Trophoblast cell (in vitro differentiated cells and primary cell): ENCODE results near the gene ANKRD37.

Experiments used
- DNase-seq, 2 donors: peaks; one replicate each; pipeline ENCODE4 v3.0.0-alpha.2; 2016
- H2AFZ ChIP-seq: 2 replicates; pipeline ENCODE4 v1.6.1; 2013; ENCODE audit warnings: low read length, moderate library complexity, mild to moderate bottlenecking; ENCODE audit not compliant: insufficient read depth, poor library complexity
- H2AK5ac ChIP-seq: 2 replicates; pipeline ENCODE4 v1.6.1; 2013; ENCODE audit warnings: mild to moderate bottlenecking, low read length
- H2BK120ac ChIP-seq: 2 replicates; pipeline ENCODE4 v1.6.1; 2013; ENCODE audit warnings: low read length, mild to moderate bottlenecking, moderate library complexity; ENCODE audit not compliant: insufficient read depth, poor library complexity
- H2BK12ac ChIP-seq: 2 replicates; pipeline ENCODE4 v1.6.1; 2013; ENCODE audit warnings: mild to moderate bottlenecking, low read length, moderate library complexity
- H2BK5ac ChIP-seq: 2 replicates; pipeline ENCODE4 v1.6.1; 2013; ENCODE audit warnings: low read length, low read depth, moderate library complexity, mild to moderate bottlenecking; ENCODE audit not compliant: poor library complexity
- H3K14ac ChIP-seq: 2 replicates; pipeline ENCODE4 v1.6.1; 2013; ENCODE audit warnings: mild to moderate bottlenecking, low read length
- H3K18ac ChIP-seq: 2 replicates; pipeline ENCODE4 v1.6.1; 2013; ENCODE audit warnings: mild to moderate bottlenecking, low read length
- H3K23ac ChIP-seq: 2 replicates; pipeline ENCODE4 v1.6.1; 2013; ENCODE audit warnings: low read length
- H3K27ac ChIP-seq: 2 replicates; pipeline ENCODE4 v1.5.1; 2013; ENCODE audit warnings: low read depth, mild to moderate bottlenecking, inconsistent platforms, low read length, moderate library complexity
- H3K27me3 ChIP-seq: 2 replicates; pipeline ENCODE4 v1.6.1; 2013; ENCODE audit warnings: inconsistent platforms, mild to moderate bottlenecking, low read length, moderate library complexity; ENCODE audit not compliant: insufficient read depth
- H3K36me3 ChIP-seq, 2 experiments: 1 replicate in 1 of 2; 2 replicates in 1 of 2; pipeline ENCODE4 v1.6.1; 2013; ENCODE audit warnings: low read length in 2 of 2, mild to moderate bottlenecking in 2 of 2, moderate library complexity in 1 of 2; ENCODE audit not compliant: insufficient read depth in 2 of 2, control insufficient read depth in 1 of 2
- H3K4ac ChIP-seq: 2 replicates; pipeline ENCODE4 v1.6.1; 2013; ENCODE audit warnings: low read depth, mild to moderate bottlenecking, low read length, moderate library complexity
- H3K4me1 ChIP-seq, 2 experiments: 1 replicate in 1 of 2; 2 replicates in 1 of 2; pipeline ENCODE4 v1.6.1; 2013; ENCODE audit warnings: low read length in 2 of 2, mild to moderate bottlenecking in 2 of 2, moderate library complexity in 1 of 2; ENCODE audit not compliant: insufficient read depth in 2 of 2, control insufficient read depth in 1 of 2
- H3K4me2 ChIP-seq: 2 replicates; pipeline ENCODE4 v1.6.1; 2013; ENCODE audit warnings: inconsistent platforms, mild to moderate bottlenecking, low read length, moderate library complexity
- H3K4me3 ChIP-seq: 2 replicates; pipeline ENCODE4 v1.5.1; 2013; ENCODE audit warnings: mild to moderate bottlenecking, low read depth, low read length, inconsistent platforms
- H3K79me1 ChIP-seq: one replicate; pipeline ENCODE4 v1.6.1; 2013; ENCODE audit warnings: low read length
- H3K79me2 ChIP-seq: 2 replicates; pipeline ENCODE4 v1.6.1; 2013; ENCODE audit warnings: low read length, mild to moderate bottlenecking; ENCODE audit not compliant: control insufficient read depth, insufficient read depth, poor library complexity
- H3K9ac ChIP-seq: 2 replicates; pipeline ENCODE4 v1.6.1; 2013; ENCODE audit warnings: mild to moderate bottlenecking, low read length
- H3K9me3 ChIP-seq: 2 replicates; pipeline ENCODE4 v1.6.1; 2013; ENCODE audit warnings: low read depth, mild to moderate bottlenecking, control low read depth, inconsistent platforms, low read length; ENCODE audit not compliant: insufficient read depth
- H4K12ac ChIP-seq: 2 replicates; pipeline ENCODE4 v1.6.1; 2013; ENCODE audit warnings: low read depth, mild to moderate bottlenecking, low read length, moderate library complexity
- H4K8ac ChIP-seq: 2 replicates; pipeline ENCODE4 v1.6.1; 2013; ENCODE audit warnings: low read depth, mild to moderate bottlenecking, low read length, moderate library complexity
- H4K91ac ChIP-seq: one replicate; pipeline ENCODE4 v1.6.1; 2013; ENCODE audit warnings: low read depth, mild to moderate bottlenecking, low read length, moderate library complexity
- WGBS: extraction: QIAGEN DNeasy Blood & Tissue Kit; methylation state at CpG from one replicate; pipeline ENCODE4 v1.1.7; 2013; ENCODE audit warnings: missing lambda C conversion rate; ENCODE audit not compliant: insufficient read length, insufficient coverage; ENCODE audit errors: extremely low coverage; 5-methylcytosine and 5-hydroxymethylcytosine counted together

The ANKRD37 gene

GRCh38 chr4:185405296-185405999 lies 8.8 kb downstream of the ANKRD37 start:
- Histone ChIP-seq H2AK5ac (no peak overlapping the region), H2BK12ac (no peak overlapping the region), H3K9me3 (no peaks in the 10 kb centered on the region), H3K4me3 (no peak overlapping the region), H2AFZ (no peak overlapping the region), H4K91ac (no peak overlapping the region), H3K9ac (no peak overlapping the region), H3K4ac (no peak overlapping the region), H3K18ac (no peak overlapping the region), H3K4me1 (no peaks in the 10 kb centered on the region), H3K27ac (no peak overlapping the region), H3K14ac (no peak overlapping the region), H2BK5ac (no peak overlapping the region), H2BK120ac (no peak overlapping the region), H4K12ac (no peak overlapping the region), H3K4me2 (no peak overlapping the region), H3K79me1 (no peaks in the 10 kb centered on the region), H3K23ac (no peak overlapping the region), H3K36me3 (peaks cover 3 to 4% of the 10 kb centered on the region in 2 experiments), H3K27me3 (no peaks in the 10 kb centered on the region), H4K8ac (no peak overlapping the region), H3K79me2 (no peaks in the 10 kb centered on the region)
- DNase-seq, result peak in 1 of 2 donors; percentile 20
- WGBS, result no CpG with 5 or more reads among the region's 6 CpGs

GRCh38 chr4:185408432-185408831 lies 11.8 kb downstream of the ANKRD37 start:
- H2AK5ac ChIP-seq, result no peak overlapping the region
- H3K79me2 ChIP-seq, result no peaks in the 10 kb centered on the region
- no peaks in the 10 kb centered on the region for H3K9me3 ChIP-seq
- no peak overlapping the region for H3K18ac ChIP-seq
- H4K91ac ChIP-seq, result no peak overlapping the region
- H3K4me3 ChIP-seq, result no peak overlapping the region
- no CpG with 5 or more reads among the region's 2 CpGs for WGBS
- H2AFZ ChIP-seq, result no peak overlapping the region
- H3K27me3 ChIP-seq, result no peaks in the 10 kb centered on the region
- H3K79me1 ChIP-seq, result no peaks in the 10 kb centered on the region
- H3K4me1 ChIP-seq, result no peaks in the 10 kb centered on the region
- no peak overlapping the region for H3K23ac ChIP-seq
- no peak overlapping the region for H4K8ac ChIP-seq
- H3K27ac ChIP-seq, result no peak overlapping the region
- no peak overlapping the region for H3K14ac ChIP-seq
- H4K12ac ChIP-seq, result no peak overlapping the region
- H3K4ac ChIP-seq, result no peak overlapping the region
- no peak overlapping the region for H2BK12ac ChIP-seq
- no peak for DNase-seq
- peaks cover 3 to 7% of the 10 kb centered on the region in 2 experiments for H3K36me3 ChIP-seq
- no peak overlapping the region for H3K9ac ChIP-seq
- no peak overlapping the region for H3K4me2 ChIP-seq
- no peak overlapping the region for H2BK5ac ChIP-seq
- H2BK120ac ChIP-seq, result no peak overlapping the region

- no CpG with 5 or more reads among the region's 5 CpGs for WGBS
- no peak overlapping the region for H4K91ac ChIP-seq
- H2AK5ac ChIP-seq, result no peak overlapping the region
- no peaks in the 10 kb centered on the region for H3K79me1 ChIP-seq
- H2BK120ac ChIP-seq, result no peak overlapping the region
- no peak overlapping the region for H2BK5ac ChIP-seq
- no peak overlapping the region for H3K18ac ChIP-seq
- H3K36me3 ChIP-seq, result peaks cover 3 to 7% of the 10 kb centered on the region in 2 experiments
- H4K12ac ChIP-seq, result no peak overlapping the region
- no peak overlapping the region for H3K4ac ChIP-seq
- H3K4me2 ChIP-seq, result no peak overlapping the region
- H3K9me3 ChIP-seq, result no peaks in the 10 kb centered on the region
- H3K14ac ChIP-seq, result no peak overlapping the region
- no peak overlapping the region for H2AFZ ChIP-seq
- H3K27me3 ChIP-seq, result no peaks in the 10 kb centered on the region
- H3K4me1 ChIP-seq, result no peaks in the 10 kb centered on the region
- H2BK12ac ChIP-seq, result no peak overlapping the region
- no peak overlapping the region for H3K9ac ChIP-seq
- no peak overlapping the region for H4K8ac ChIP-seq
- H3K79me2 ChIP-seq, result no peaks in the 10 kb centered on the region
- H3K23ac ChIP-seq, result no peak overlapping the region
- H3K27ac ChIP-seq, result no peak overlapping the region
- no peak for DNase-seq
- no peak overlapping the region for H3K4me3 ChIP-seq
Measured at GRCh38 chr4:185411849-185412248, 15.2 kb downstream of the ANKRD37 start.

- H3K4me3 ChIP-seq, result no peak overlapping the region
- H2BK12ac ChIP-seq, result no peak overlapping the region
- no peak overlapping the region for H2BK120ac ChIP-seq
- H3K79me2 ChIP-seq, result no peaks in the 10 kb centered on the region
- no peak overlapping the region for H2BK5ac ChIP-seq
- no peak overlapping the region for H3K27ac ChIP-seq
- no peak overlapping the region for H2AFZ ChIP-seq
- WGBS, result no CpG with 5 or more reads among the region's 5 CpGs
- DNase-seq, result no peak
- H4K8ac ChIP-seq, result no peak overlapping the region
- no peaks in the 10 kb centered on the region for H3K9me3 ChIP-seq
- no peak overlapping the region for H3K4ac ChIP-seq
- no peaks in the 10 kb centered on the region for H3K79me1 ChIP-seq
- H2AK5ac ChIP-seq, result no peak overlapping the region
- no peak overlapping the region for H4K91ac ChIP-seq
- peaks cover 3 to 8% of the 10 kb centered on the region in 2 experiments for H3K36me3 ChIP-seq
- no peak overlapping the region for H4K12ac ChIP-seq
- H3K14ac ChIP-seq, result no peak overlapping the region
- H3K4me1 ChIP-seq, result no peaks in the 10 kb centered on the region
- H3K4me2 ChIP-seq, result no peak overlapping the region
- no peak overlapping the region for H3K9ac ChIP-seq
- H3K27me3 ChIP-seq, result no peaks in the 10 kb centered on the region
- H3K18ac ChIP-seq, result no peak overlapping the region
- H3K23ac ChIP-seq, result no peak overlapping the region
Measured at GRCh38 chr4:185412412-185412811, 15.8 kb downstream of the ANKRD37 start.
